Measurements from ENCODE around the gene ABCA4.
"Not testable (repeated sequence)": the region's sequence is repeated elsewhere in the genome, so short reads cannot be mapped to it uniquely, and the experiment has no call there.

ABCA4 gene

DNA sequence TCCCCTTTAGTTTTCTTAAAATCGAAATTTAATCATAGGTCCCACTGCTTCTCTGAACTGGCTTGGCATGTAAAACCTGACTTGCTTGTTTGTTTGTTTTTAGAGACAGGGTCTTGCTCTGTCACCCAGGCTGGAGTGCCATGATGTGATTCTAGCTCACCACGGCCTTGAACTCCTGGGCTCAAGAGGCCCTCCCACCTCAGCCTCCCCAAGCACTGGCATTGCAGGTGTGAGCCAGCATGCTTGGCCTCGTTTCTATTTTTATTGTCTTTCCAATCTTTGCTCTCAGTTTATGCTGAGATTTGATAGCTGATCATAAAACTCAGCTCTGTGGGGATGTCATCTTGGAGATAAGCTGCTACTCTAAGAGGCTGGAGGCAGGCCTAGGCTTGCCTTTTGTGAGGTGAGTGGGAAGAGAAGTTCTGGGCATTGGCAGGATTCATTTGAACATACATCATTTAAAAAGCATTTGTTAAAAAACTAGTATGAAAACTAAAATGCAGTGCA, 160.3 kb downstream of the ABCA4 start:
- no peak overlapping the region for H3K27ac ChIP-seq (ENCODE audit: low read length)
- no peaks in the 10 kb centered on the region for H3K9me3 ChIP-seq (ENCODE audit: insufficient read depth, low read depth, low read length)
- no peak overlapping the region for H3K9ac ChIP-seq (ENCODE audit: low read depth, low read length)
- no peaks in the 10 kb centered on the region for H3K36me3 ChIP-seq (ENCODE audit: insufficient read depth, low read depth, low read length)
- no peaks in the 10 kb centered on the region for H3K4me1 ChIP-seq (ENCODE audit: insufficient read depth, low read length)
- H3K27me3 ChIP-seq (ENCODE audit: insufficient read depth, low read length): no peaks in the 10 kb centered on the region
- H3K4me3 ChIP-seq (ENCODE audit: low read length): no peak overlapping the region

DNA sequence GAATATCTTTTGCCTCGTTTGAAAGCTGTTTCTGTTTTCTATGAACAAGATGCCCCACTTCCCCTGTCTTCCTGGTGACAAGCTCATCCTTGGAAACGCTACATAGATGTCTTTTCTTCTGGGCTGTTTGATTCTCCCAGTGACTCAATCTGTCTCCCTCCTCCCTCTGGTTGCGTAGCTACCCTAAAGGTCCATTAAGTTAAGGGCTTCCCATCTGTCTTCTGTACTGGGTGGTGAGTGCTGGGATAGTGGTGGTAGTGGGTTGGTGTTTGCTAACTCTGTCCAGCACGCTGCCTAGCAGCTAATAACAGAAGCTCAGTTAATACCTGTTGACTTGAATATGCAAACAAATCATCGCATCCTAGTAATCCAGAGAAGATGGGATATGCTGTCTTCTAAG, 161.5 kb downstream of the ABCA4 start:
- Histone ChIP-seq H3K36me3 (ENCODE audit: insufficient read depth, low read depth, low read length) (no peaks in the 10 kb centered on the region), H3K9me3 (ENCODE audit: insufficient read depth, low read depth, low read length) (no peaks in the 10 kb centered on the region; the same call in 1 of the 2 replicates), H3K9ac (ENCODE audit: low read depth, low read length) (no peak overlapping the region), H3K4me1 (ENCODE audit: insufficient read depth, low read length) (no peaks in the 10 kb centered on the region), H3K4me3 (ENCODE audit: low read length) (no peak overlapping the region), H3K27ac (ENCODE audit: low read length) (no peak overlapping the region), H3K27me3 (ENCODE audit: insufficient read depth, low read length) (no peaks in the 10 kb centered on the region)

DNA sequence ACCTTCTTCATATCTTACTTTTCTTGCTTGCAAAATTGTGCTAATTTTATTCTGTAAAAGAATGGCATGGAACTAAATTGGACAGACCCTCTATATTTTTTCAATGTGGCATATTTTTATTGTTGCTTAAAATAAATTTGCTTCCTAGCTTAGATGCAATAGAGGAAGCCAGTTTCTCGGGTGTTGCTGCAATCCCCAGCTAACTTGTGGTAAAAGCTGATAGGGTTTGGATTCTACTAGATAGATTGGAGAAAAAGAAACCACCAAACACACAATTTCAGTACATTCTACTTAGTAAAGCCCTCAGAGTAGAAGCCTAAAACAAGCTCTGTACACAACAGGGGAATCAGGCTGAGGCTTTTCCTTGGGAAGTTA, 162.2 kb downstream of the ABCA4 start:
- Histone ChIP-seq H3K9me3 (ENCODE audit: insufficient read depth, low read depth, low read length) (no peaks in the 10 kb centered on the region; the same call in 1 of the 2 replicates), H3K4me1 (ENCODE audit: insufficient read depth, low read length) (no peaks in the 10 kb centered on the region), H3K27me3 (ENCODE audit: insufficient read depth, low read length) (no peaks in the 10 kb centered on the region), H3K36me3 (ENCODE audit: insufficient read depth, low read depth, low read length) (no peaks in the 10 kb centered on the region), H3K4me3 (ENCODE audit: low read length) (no peak overlapping the region), H3K9ac (ENCODE audit: low read depth, low read length) (no peak overlapping the region), H3K27ac (ENCODE audit: low read length) (no peak overlapping the region)

DNA sequence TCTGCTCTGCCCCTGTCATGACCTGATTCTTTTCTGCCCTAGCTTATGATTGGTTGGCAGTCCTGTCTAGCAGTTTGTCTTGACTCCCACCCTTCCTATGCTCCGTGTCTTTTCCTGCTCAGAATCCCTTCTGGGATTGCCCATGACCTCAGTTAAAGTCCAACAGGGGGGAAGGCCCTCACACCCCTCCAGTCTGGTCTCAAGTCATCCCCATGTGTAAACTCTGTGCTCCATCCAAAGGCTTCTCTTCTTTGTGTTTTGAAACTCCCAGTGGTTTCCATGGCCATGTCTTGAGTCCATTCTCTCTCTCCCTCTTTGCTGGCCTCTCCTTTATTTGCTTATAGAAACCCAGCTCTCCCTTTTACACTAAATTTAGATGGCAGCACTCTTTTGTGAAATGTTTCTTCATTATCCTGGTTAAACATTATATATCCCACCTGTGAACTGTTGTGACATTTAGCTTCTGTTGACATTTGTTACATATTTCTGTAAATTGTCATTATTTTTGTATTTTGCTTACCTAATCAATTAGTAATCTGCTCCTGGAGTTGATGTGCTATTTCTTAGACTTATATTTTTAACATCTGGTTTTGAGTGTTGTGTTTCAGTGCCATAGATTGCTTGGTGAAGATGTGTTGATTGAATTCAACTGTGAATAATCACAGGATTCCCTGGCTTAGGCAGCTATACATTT, 162.8 kb downstream of the ABCA4 start:
- no peaks in the 10 kb centered on the region for H3K27me3 ChIP-seq (ENCODE audit: insufficient read depth, low read length)

DNA sequence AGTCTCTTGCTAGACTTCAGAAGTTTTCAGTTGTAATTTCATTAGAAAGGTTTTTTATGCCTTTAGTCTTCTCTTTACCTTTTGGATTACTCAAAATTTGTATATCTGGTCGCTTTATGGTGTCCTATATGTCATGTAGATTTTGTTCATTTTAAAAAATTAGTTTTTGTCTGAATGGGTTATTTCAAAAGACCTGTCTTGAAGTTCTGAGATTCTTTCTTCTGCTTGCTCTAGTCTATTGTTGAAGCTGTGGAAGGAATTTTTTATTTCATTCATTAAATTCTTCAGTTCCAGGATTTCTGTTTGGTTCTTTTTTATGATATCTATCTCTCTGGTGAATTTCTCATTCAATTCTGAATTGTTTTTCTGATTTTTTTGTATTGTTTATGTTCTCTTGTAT, 165.2 kb downstream of the ABCA4 start:
- no peaks in the 10 kb centered on the region for H3K27me3 ChIP-seq (ENCODE audit: insufficient read depth, low read length)
- no peaks in the 10 kb centered on the region for H3K36me3 ChIP-seq (ENCODE audit: insufficient read depth, low read depth, low read length)
- no peak overlapping the region for H3K9ac ChIP-seq (ENCODE audit: low read depth, low read length)
- H3K9me3 ChIP-seq (ENCODE audit: insufficient read depth, low read depth, low read length): peaks cover 6% of the 10 kb centered on the region
- H3K4me3 ChIP-seq (ENCODE audit: low read length): no peak overlapping the region
- no peaks in the 10 kb centered on the region for H3K4me1 ChIP-seq (ENCODE audit: insufficient read depth, low read length)
- H3K27ac ChIP-seq (ENCODE audit: low read length): no peak overlapping the region

More for the DNA sequence above, 162.8 kb downstream of the ABCA4 start:
- H3K4me3 ChIP-seq (ENCODE audit: low read length): no peak overlapping the region
- no peaks in the 10 kb centered on the region for H3K36me3 ChIP-seq (ENCODE audit: insufficient read depth, low read depth, low read length)
- no peaks in the 10 kb centered on the region; the same call in 1 of the 2 replicates for H3K9me3 ChIP-seq (ENCODE audit: insufficient read depth, low read depth, low read length)
- H3K4me1 ChIP-seq (ENCODE audit: insufficient read depth, low read length): no peaks in the 10 kb centered on the region
- no peak overlapping the region for H3K27ac ChIP-seq (ENCODE audit: low read length)
- H3K9ac ChIP-seq (ENCODE audit: low read depth, low read length): no peak overlapping the region

DNA sequence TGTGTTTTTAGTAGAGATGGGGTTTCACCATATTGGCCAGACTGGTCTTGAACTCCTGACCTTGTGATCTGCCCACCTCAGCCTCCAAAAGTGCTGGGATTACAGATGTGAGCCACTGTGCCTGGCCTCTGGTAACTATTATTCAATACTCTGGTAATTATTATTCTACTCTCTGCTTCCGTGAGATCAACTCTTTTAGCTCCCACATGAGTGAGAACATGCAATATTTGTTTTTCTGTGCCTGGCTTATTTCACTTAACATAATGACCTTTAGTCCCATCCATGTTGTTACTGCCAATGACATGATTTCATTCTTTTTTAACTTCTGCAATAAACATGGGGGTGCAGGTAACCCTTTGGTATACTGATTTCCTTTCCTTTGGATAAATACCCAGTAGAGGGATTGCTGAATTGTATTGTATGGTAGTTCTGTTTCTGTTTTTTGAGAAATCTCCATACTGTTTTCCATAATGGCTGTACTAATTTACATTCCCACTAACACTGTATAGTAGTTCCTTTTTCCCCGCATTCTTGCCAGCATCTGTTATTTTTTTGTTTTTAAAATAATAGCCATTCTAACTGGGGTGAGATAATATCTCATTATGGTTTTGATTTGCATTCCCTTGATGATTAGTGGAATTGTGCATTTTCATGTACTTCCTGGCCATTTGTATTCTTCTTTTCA, 173.8 kb downstream of the ABCA4 start:
- H3K9ac ChIP-seq (ENCODE audit: low read depth, low read length); H3K4me3 ChIP-seq (ENCODE audit: low read length): not testable (repeated sequence)

More for the DNA sequence above, 173.8 kb downstream of the ABCA4 start:
- H3K36me3 ChIP-seq (ENCODE audit: insufficient read depth, low read depth, low read length); H3K27me3 ChIP-seq (ENCODE audit: insufficient read depth, low read length); H3K27ac ChIP-seq (ENCODE audit: low read length); H3K4me1 ChIP-seq (ENCODE audit: insufficient read depth, low read length): not testable (repeated sequence)
- peaks cover 20% of the 10 kb centered on the region; the same call in 1 of the 2 replicates for H3K9me3 ChIP-seq (ENCODE audit: insufficient read depth, low read depth, low read length)

All from iPS-20b (cell line).